Glutamatergic neuron (in vitro differentiated cells): ENCODE data around the gene MYO9B. TPM values are rescaled to one million over a fixed set of nuclear protein-coding genes. Genes with fewer than 3 reads are reported as not detected.

ENCODE experiments used
- DNase-seq: peaks from one replicate; pipeline ENCODE4 v3.0.0; 2022
- H3K27ac Mint-ChIP-seq: one replicate; pipeline ENCODE4 v1.8.0; 2020; ENCODE audit warnings: mild to moderate bottlenecking, mixed read lengths, inconsistent platforms; ENCODE audit not compliant: unreplicated experiment
- H3K27me3 Mint-ChIP-seq: one replicate; pipeline ENCODE4 v1.8.0; 2020; ENCODE audit warnings: mild to moderate bottlenecking, moderate library complexity, mixed read lengths, inconsistent platforms; ENCODE audit not compliant: unreplicated experiment
- H3K36me3 Mint-ChIP-seq: one replicate; pipeline ENCODE4 v1.8.0; 2020; ENCODE audit warnings: mild to moderate bottlenecking, mixed read lengths, inconsistent platforms; ENCODE audit not compliant: unreplicated experiment
- H3K4me1 Mint-ChIP-seq: one replicate; pipeline ENCODE4 v1.8.0; 2020; ENCODE audit warnings: mild to moderate bottlenecking, low read depth, mixed read lengths, inconsistent platforms; ENCODE audit not compliant: unreplicated experiment
- H3K4me3 Mint-ChIP-seq: one replicate; pipeline ENCODE4 v1.8.0; 2020; ENCODE audit warnings: mild to moderate bottlenecking, mixed read lengths, inconsistent platforms; ENCODE audit not compliant: unreplicated experiment
- H3K9me3 Mint-ChIP-seq: one replicate; pipeline ENCODE4 v1.8.0; 2020; ENCODE audit warnings: mild to moderate bottlenecking, moderate library complexity, mixed read lengths, inconsistent platforms; ENCODE audit not compliant: unreplicated experiment
- total RNA-seq: library from RNA; stranded (reverse); fragmentation: NEBNext Ultra II Directional; extraction: Animal tissue kit (Norgen Biotek cat#: 25700); gene quantifications from one replicate; pipeline ENCODE4 v1.2.1, GENCODE V29; 2021; ENCODE audit not compliant: unreplicated experiment
- TF ChIP-seq, protein P1 (sequence below): fragments of 200-600 bp; sonication (generic); IDR thresholded peaks from one replicate; pipeline ENCODE4 v1.5.0; 2021; ENCODE audit not compliant: partially characterized antibody, unreplicated experiment

The MYO9B gene
- total RNA-seq, 1 donor from 2014 or later: 237 TPM

DNA sequence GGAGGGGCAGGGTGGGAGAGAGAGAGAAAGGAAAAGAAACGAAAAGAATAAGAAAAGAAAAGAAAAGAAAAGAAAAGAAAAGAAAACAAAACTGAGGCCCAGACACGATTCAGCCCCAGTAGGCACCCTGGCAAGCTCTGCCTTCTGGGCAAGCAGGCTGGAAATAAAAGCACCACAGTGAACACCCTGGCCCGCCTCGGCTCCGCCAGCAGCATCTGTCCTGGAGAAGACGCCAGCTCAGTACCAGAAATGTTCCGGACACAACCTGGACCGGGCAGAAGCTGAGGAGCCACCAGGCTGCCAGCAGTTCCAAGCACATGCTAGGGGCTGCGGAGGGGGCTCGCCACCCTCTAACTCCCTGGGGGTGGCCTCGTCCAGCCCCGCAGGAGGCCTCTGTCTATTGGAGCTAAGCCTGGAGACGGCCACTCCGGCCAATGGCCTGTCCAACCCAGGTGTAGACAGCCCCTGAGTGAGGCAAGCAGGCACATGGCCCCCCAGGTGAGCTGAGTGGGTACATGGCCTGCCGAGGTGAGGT lies 37.5 kb upstream of the MYO9B start:
- H3K9me3 Mint-ChIP-seq: peaks cover 2% of the 10 kb centered on the region
- no peaks in the 10 kb centered on the region for H3K36me3 Mint-ChIP-seq
- peaks cover 12% of the 10 kb centered on the region for H3K27me3 Mint-ChIP-seq
- no peak for DNase-seq
- no peak overlapping the region for H3K4me3 Mint-ChIP-seq
- peaks cover 6% of the 10 kb centered on the region for H3K4me1 Mint-ChIP-seq
- no peak overlapping the region for H3K27ac Mint-ChIP-seq
- TF ChIP-seq, protein P1, sequence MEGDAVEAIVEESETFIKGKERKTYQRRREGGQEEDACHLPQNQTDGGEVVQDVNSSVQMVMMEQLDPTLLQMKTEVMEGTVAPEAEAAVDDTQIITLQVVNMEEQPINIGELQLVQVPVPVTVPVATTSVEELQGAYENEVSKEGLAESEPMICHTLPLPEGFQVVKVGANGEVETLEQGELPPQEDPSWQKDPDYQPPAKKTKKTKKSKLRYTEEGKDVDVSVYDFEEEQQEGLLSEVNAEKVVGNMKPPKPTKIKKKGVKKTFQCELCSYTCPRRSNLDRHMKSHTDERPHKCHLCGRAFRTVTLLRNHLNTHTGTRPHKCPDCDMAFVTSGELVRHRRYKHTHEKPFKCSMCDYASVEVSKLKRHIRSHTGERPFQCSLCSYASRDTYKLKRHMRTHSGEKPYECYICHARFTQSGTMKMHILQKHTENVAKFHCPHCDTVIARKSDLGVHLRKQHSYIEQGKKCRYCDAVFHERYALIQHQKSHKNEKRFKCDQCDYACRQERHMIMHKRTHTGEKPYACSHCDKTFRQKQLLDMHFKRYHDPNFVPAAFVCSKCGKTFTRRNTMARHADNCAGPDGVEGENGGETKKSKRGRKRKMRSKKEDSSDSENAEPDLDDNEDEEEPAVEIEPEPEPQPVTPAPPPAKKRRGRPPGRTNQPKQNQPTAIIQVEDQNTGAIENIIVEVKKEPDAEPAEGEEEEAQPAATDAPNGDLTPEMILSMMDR: no peak

DNA sequence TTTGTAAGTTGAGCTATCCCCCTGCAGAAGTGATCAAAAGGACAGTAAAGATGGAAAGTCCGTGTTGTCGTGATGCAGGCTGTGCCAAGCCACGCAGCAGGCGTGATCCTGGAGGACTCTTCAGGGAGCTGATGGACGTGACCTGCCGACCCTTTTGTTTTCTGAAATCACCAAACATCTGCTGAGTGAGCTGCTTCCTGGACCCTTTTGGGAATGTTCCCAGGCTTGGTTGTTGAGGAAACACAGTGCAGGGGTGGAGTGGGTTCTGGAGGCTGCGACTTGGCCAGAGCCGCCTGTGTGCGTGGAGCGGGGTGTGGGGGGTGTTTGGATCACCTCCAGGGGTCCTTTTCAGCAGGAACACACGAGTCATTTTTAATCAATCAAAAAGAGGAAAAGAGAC lies 33.6 kb upstream of the MYO9B start:
- Mint-ChIP-seq H3K4me3 (peak overlapping the region; percentile 8), H3K36me3 (no peaks in the 10 kb centered on the region), H3K27me3 (peaks cover 12% of the 10 kb centered on the region), H3K27ac (peak overlapping the region; percentile 41), H3K9me3 (peaks cover 2% of the 10 kb centered on the region), H3K4me1 (peaks cover 6% of the 10 kb centered on the region)
- DNase-seq: no peak
- TF ChIP-seq, protein P1: no peak

DNA sequence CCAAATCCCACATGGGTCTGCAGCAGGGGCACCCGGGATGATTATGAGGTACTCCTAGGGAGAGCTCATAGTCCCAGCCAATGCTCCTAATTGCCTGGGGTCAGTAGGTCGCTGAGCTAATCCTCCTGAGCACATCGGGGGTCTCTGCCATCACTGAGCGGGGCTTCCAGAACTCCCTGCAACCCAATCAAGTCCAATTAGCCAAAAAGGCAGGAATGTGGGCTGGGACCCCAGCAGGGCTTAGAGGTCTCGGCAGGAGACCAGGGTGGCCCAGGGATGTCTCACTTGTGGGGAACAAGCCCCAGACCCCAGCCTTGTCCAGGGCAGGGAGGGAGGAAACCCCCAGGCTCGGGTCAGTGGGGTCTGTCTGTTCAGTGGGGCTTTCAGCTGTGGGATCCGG lies 31.8 kb upstream of the MYO9B start:
- Mint-ChIP-seq H3K36me3 (no peaks in the 10 kb centered on the region), H3K9me3 (peaks cover 2% of the 10 kb centered on the region), H3K4me1 (peaks cover 6% of the 10 kb centered on the region), H3K27ac (no peak overlapping the region), H3K4me3 (no peak overlapping the region), H3K27me3 (peaks cover 12% of the 10 kb centered on the region)
- DNase-seq: no peak
- TF ChIP-seq, protein P1: no peak

DNA sequence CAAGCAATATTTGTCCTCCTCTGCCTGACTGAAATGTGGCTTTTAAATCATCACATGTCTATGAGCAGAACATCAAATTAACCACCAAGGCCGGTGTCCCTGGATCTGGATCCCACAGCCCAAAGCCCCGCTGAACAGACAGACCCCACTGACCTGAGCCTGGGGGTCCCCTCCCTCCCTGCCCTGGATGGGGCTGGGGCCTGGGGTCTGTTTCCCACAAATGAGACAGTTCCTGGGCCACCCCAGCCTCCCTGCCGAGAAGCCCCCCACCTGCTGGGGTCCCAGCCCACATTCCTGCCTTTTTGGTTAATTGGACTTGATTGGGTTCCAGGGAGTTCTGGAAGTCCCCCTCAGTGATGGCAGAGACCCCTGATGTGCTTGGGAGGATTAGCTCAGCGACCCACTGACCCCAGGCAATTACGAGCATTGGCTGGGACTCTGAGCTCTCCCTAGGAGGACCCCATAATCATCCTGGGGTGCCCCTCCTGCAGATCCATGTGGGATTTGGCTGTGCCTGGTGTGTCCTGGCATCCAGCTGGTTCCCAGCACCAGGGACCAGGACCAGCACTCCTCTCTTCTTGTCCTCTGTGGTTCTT lies 29.6 kb upstream of the MYO9B start:
- H3K27ac Mint-ChIP-seq: no peak overlapping the region
- H3K4me3 Mint-ChIP-seq: no peak overlapping the region
- TF ChIP-seq, protein P1: no peak
- H3K9me3 Mint-ChIP-seq: peaks cover 2% of the 10 kb centered on the region
- no peaks in the 10 kb centered on the region for H3K36me3 Mint-ChIP-seq
- no peak for DNase-seq
- peaks cover 4% of the 10 kb centered on the region for H3K27me3 Mint-ChIP-seq
- H3K4me1 Mint-ChIP-seq: peaks cover 6% of the 10 kb centered on the region

DNA sequence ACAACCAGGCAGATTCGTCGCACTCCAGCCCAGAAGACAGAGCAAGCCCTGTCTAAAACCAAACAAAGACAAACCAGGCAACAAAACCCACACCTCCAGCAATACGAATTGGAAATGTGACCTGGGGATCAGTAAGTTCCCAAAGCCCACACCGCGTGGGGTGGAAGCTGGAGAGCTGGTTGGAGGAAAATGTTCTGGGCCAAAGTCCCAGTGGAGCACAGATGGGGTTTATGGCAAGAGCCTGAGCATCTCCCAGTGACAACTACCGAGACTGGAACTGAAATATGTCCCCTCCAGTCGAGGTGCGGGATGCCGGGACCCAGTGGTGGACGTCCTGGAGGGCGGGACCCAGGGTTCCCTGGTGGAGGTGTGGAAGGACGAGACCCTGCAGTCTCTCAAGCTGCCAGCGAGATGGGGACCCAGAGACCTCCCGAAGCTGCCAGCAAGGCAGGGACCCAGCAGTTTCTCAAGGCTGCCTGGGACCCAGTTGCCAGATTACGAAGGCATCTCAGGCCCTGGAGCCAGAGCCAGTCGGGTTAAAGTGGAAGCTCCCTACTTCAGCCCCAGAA lies 26.6 kb upstream of the MYO9B start:
- Mint-ChIP-seq H3K4me3 (no peak overlapping the region), H3K27ac (no peak overlapping the region), H3K4me1 (peaks cover 2% of the 10 kb centered on the region), H3K27me3 (no peaks in the 10 kb centered on the region), H3K36me3 (no peaks in the 10 kb centered on the region), H3K9me3 (no peaks in the 10 kb centered on the region)
- TF ChIP-seq, protein P1: no peak
- DNase-seq: no peak
